Tongue (tissue), 2 donors: ENCODE results near the gene GDAP1L1. TPM values are rescaled to one million over a fixed set of nuclear protein-coding genes. Genes with fewer than 3 reads are reported as not detected.
"Not testable (repeated sequence)": the region's sequence is repeated elsewhere in the genome, so short reads cannot be mapped to it uniquely, and the experiment has no call there.

ENCODE experiments used
- DNase-seq: peaks from one replicate; pipeline ENCODE4 v3.0.0-alpha.2; 2015
- total RNA-seq: library from RNA; depleted of rRNA; stranded (reverse); fragments of >200 nt; gene quantifications from one replicate; pipeline ENCODE4 v1.2.3, GENCODE V29; 2014

GDAP1L1 gene
- total RNA-seq, 1 donor from 2014 or later: not detected

GRCh38 chr20:44255942-44256341, 8.8 kb downstream of the GDAP1L1 start:
- no peak for DNase-seq

GRCh38 chr20:44256961-44257360, 9.9 kb downstream of the GDAP1L1 start:
- DNase-seq: no peak

- no peak for DNase-seq
These were observed 11.2 kb downstream of the GDAP1L1 start for GRCh38 chr20:44258226-44258890.

- no peak for DNase-seq
These were observed 17.2 kb downstream of the GDAP1L1 start for GRCh38 chr20:44264287-44264686.

GRCh38 chr20:44268802-44269201, 21.7 kb downstream of the GDAP1L1 start:
- DNase-seq: no peak

- DNase-seq: no peak
These were observed 25.0 kb downstream of the GDAP1L1 start for GRCh38 chr20:44271915-44272663.

- no peak for DNase-seq
These were observed 26.4 kb downstream of the GDAP1L1 start for GRCh38 chr20:44273231-44274215.

GRCh38 chr20:44274303-44275017, 27.4 kb downstream of the GDAP1L1 start:
- no peak for DNase-seq

- no peak for DNase-seq
These were observed 32.1 kb downstream of the GDAP1L1 start for GRCh38 chr20:44279228-44279627.

GRCh38 chr20:44280387-44280786, 33.3 kb downstream of the GDAP1L1 start:
- DNase-seq: no peak

GRCh38 chr20:44282192-44282591, 35.1 kb downstream of the GDAP1L1 start:
- DNase-seq: no peak

- DNase-seq: no peak
These were observed 36.9 kb downstream of the GDAP1L1 start for GRCh38 chr20:44284032-44284431.

- DNase-seq: no peak
These were observed 40.4 kb downstream of the GDAP1L1 start for GRCh38 chr20:44287272-44288097.

GRCh38 chr20:44288252-44288651, 41.1 kb downstream of the GDAP1L1 start:
- DNase-seq: no peak

- no peak for DNase-seq
These were observed 44.6 kb downstream of the GDAP1L1 start for GRCh38 chr20:44291754-44292153.

- no peak for DNase-seq
These were observed 48.9 kb downstream of the GDAP1L1 start for GRCh38 chr20:44296011-44296410.

GRCh38 chr20:44297721-44298120, 50.6 kb downstream of the GDAP1L1 start:
- no peak for DNase-seq

GRCh38 chr20:44299011-44299535, 52.0 kb downstream of the GDAP1L1 start:
- not testable (repeated sequence) for DNase-seq

GRCh38 chr20:44301285-44301684, 54.2 kb downstream of the GDAP1L1 start:
- no peak for DNase-seq

- no peak for DNase-seq
These were observed 55.0 kb downstream of the GDAP1L1 start for GRCh38 chr20:44302026-44302669.
